ENCODE data around the gene RBMS1. TPM values are rescaled to one million over a fixed set of nuclear protein-coding genes. Genes with fewer than 3 reads are reported as not detected.

RBMS1 gene
- total RNA-seq, 6 experiments from 2014 or later: 8.5 to 21.4 (median 14.3) TPM

DNA sequence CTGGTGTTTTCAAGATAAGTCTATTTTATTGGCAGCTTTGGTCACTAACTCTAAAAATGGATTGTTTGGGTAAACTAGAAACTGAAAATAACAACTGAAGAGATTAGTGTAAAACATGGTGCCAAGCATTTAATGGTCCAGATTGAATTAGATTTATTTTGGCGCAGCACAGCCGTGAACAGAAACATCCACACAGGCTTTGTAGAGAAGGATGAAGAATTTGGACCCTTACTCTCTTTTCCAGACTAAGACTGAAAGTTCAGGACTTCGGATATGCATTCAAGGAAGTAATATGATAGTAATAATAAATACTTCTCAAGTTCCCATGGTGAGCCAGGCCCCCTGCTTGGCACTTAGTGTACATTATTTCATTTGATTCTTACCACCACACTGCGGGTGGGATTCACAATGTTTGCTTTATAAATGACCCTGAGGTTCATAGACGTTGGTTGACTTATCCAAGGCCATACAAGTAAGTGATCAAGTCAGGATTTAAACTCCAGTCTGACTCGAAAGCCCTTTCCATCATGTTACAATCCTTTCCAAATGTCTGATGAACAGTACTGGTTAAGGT, 239.3 kb downstream of the RBMS1 start:
- TF ChIP-seq POLR2A (IDR thresholded peaks at IDR 0.05): no peak
- TF ChIP-seq CTCF (IDR thresholded peaks at IDR 0.05): no peak
- Histone ChIP-seq H3K4me3 (no peak overlapping the region), H3K9me3 (no peaks in the 10 kb centered on the region), H3K27ac (no peak overlapping the region), H3K27me3 (no peaks in the 10 kb centered on the region), H3K4me1 (peaks cover 0 to 20% (median 4%) of the 10 kb centered on the region in 4 donors), H3K36me3 (no peaks in the 10 kb centered on the region)
- DNase-seq: no peak
- intact Hi-C loops (cut with DNase I): no loop called here
- ATAC-seq: no peak
- 80% methylated on average over 5 of the region's 6 CpGs for WGBS (ENCODE audit: insufficient coverage, low coverage, low lambda C conversion rate, missing lambda C conversion rate)

DNA sequence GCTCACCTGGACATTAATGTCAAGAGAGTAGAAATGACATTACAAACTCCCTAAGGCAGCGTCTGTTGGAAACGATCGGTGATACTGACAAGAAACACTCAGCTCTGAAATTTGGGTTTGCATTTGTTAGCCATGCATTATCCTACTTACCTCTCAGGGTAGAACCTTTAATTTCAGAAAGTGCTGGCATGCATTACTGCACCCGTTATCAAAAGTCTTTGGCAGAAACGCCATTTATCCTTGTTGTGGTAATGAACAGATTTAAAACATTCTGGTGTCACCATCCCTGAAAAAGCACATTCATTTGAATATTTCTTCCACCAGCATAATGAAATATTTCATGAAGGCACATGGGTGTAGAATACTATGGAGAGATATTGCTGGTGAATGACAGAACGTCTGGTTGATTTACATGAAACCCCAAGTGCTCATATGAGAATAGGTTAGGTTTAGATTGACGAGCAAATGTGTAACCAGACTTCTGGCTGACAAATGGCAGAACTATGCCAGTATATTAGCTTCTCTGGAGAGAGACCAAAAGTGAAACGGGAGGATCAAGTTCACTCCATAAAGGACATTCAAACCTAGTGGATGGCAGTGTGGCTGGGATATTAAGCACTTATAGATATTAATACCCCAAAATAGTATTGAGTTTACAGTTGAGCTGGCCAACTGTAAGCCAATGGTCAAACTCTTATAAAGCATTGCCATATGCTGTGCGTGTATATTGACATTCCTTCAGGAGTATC, 240.0 kb downstream of the RBMS1 start:
- TF ChIP-seq POLR2A (IDR thresholded peaks at IDR 0.05): no peak
- no peak for TF ChIP-seq CTCF (IDR thresholded peaks at IDR 0.05)
- intact Hi-C loops (cut with DNase I): no loop called here
- Histone ChIP-seq H3K9me3 (no peaks in the 10 kb centered on the region), H3K27ac (no peak overlapping the region), H3K4me3 (peak overlapping the region in 2 of 3 donors; percentile 12 to 36), H3K27me3 (no peaks in the 10 kb centered on the region), H3K36me3 (no peaks in the 10 kb centered on the region), H3K4me1 (peaks cover 0 to 20% (median 4%) of the 10 kb centered on the region in 4 donors)
- DNase-seq (no peak), ATAC-seq (peak; percentile 92 to 95 (median 94))
- 31% methylated on average over 9 of the region's 9 CpGs for WGBS (ENCODE audit: insufficient coverage, low coverage, low lambda C conversion rate, missing lambda C conversion rate)

GRCh38 chr2:160252900-160253299, 240.7 kb downstream of the RBMS1 start:
- 44% methylated on average over 1 of the region's 1 CpG for WGBS (ENCODE audit: insufficient coverage, low coverage, low lambda C conversion rate, missing lambda C conversion rate)
- Histone ChIP-seq H3K36me3 (no peaks in the 10 kb centered on the region), H3K9me3 (no peaks in the 10 kb centered on the region), H3K27me3 (no peaks in the 10 kb centered on the region), H3K4me1 (peaks cover 0 to 20% (median 4%) of the 10 kb centered on the region in 4 donors), H3K27ac (no peak overlapping the region), H3K4me3 (no peak overlapping the region)
- intact Hi-C loops (cut with DNase I): no loop called here
- TF ChIP-seq CTCF (IDR thresholded peaks at IDR 0.05) (no peak), POLR2A (IDR thresholded peaks at IDR 0.05) (no peak)
- ATAC-seq (no peak), DNase-seq (no peak)

DNA sequence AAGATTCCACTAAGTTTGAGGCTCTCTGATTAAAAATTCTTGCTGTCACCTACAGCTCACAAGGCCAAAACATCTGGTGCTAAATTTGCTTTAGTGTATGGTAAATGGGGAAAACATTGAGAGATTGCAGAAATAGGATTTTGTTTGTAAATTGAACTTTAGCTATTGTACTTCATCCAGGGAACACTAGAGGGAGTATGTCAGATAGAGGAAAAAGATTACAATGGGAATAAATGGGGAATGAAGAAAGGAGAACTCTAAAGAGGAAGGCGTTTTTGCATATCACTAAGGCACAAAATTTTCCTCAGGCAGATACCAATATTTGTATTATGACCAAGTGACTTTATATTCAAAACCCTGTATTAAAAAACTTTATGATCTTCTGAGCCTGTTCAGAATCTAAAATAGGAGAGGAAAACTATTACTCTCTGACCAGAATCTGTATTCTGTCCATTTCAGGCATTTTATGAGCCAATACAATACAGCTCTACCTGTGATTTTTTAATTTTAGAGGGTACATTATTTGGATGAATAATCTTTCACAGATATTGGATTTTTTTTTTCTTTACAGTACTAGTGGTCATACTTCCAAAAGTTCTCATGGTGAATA, 241.2 kb downstream of the RBMS1 start:
- ATAC-seq (peak; percentile 74 to 79 (median 76)), DNase-seq (no peak)
- intact Hi-C loops (cut with DNase I): no loop called here
- Histone ChIP-seq H3K36me3 (no peaks in the 10 kb centered on the region), H3K27ac (no peak overlapping the region), H3K4me3 (no peak overlapping the region), H3K27me3 (no peaks in the 10 kb centered on the region), H3K9me3 (no peaks in the 10 kb centered on the region), H3K4me1 (peaks cover 0 to 20% (median 4%) of the 10 kb centered on the region in 4 donors)
- TF ChIP-seq CTCF (IDR thresholded peaks at IDR 0.05) (peak; percentile 74 to 80 (median 78)), POLR2A (IDR thresholded peaks at IDR 0.05) (no peak)
- 0% methylated on average over 1 of the region's 1 CpG for WGBS (ENCODE audit: insufficient coverage, low coverage, low lambda C conversion rate, missing lambda C conversion rate)

All from right lobe of liver (tissue), 6 donors.